Measurements from ENCODE around the gene XYLT1.
A peak's percentile ranks its signal among the peaks of the same experiment; 100 is the strongest.

XYLT1 gene

GRCh38 chr16:17375461-17376304 lies 95.1 kb downstream of the XYLT1 start:
- no peak for DNase-seq (ENCODE audit: low read depth in 2 of 2)

- DNase-seq (ENCODE audit: low read depth in 2 of 2) = no peak
Observed at GRCh38 chr16:17374668-17375255, 96.0 kb downstream of the XYLT1 start.

- DNase-seq (ENCODE audit: low read depth in 2 of 2) = no peak
Observed at GRCh38 chr16:17373533-17373932, 97.2 kb downstream of the XYLT1 start.

GRCh38 chr16:17372386-17372785 lies 98.4 kb downstream of the XYLT1 start:
- DNase-seq (ENCODE audit: low read depth in 2 of 2) = no peak

GRCh38 chr16:17371299-17371698 lies 99.5 kb downstream of the XYLT1 start:
- no peak for DNase-seq (ENCODE audit: low read depth in 2 of 2)

GRCh38 chr16:17370731-17371285 lies 100.0 kb downstream of the XYLT1 start:
- no peak for DNase-seq (ENCODE audit: low read depth in 2 of 2)

- no peak for DNase-seq (ENCODE audit: low read depth in 2 of 2)
Observed at GRCh38 chr16:17370223-17370707, 100.5 kb downstream of the XYLT1 start.

GRCh38 chr16:17369421-17370222 lies 101.1 kb downstream of the XYLT1 start:
- peak; percentile 17 to 27 for DNase-seq (ENCODE audit: low read depth in 2 of 2)

GRCh38 chr16:17368951-17369350 lies 101.8 kb downstream of the XYLT1 start:
- no peak for DNase-seq (ENCODE audit: low read depth in 2 of 2)

- DNase-seq (ENCODE audit: low read depth in 2 of 2) = no peak
Observed at GRCh38 chr16:17368446-17368845, 102.3 kb downstream of the XYLT1 start.

GRCh38 chr16:17367923-17368322 lies 102.8 kb downstream of the XYLT1 start:
- DNase-seq (ENCODE audit: low read depth in 2 of 2) = no peak

- no peak for DNase-seq (ENCODE audit: low read depth in 2 of 2)
Observed at GRCh38 chr16:17367036-17367435, 103.7 kb downstream of the XYLT1 start.

GRCh38 chr16:17366299-17366961 lies 104.3 kb downstream of the XYLT1 start:
- DNase-seq (ENCODE audit: low read depth in 2 of 2) = no peak

- DNase-seq (ENCODE audit: low read depth in 2 of 2) = no peak
Observed at GRCh38 chr16:17365591-17366298, 105.0 kb downstream of the XYLT1 start.

GRCh38 chr16:17365211-17365541 lies 105.6 kb downstream of the XYLT1 start:
- DNase-seq (ENCODE audit: low read depth in 2 of 2) = no peak

- no peak for DNase-seq (ENCODE audit: low read depth in 2 of 2)
Observed at GRCh38 chr16:17364319-17365210, 106.2 kb downstream of the XYLT1 start.

GRCh38 chr16:17362946-17363345 lies 107.8 kb downstream of the XYLT1 start:
- no peak for DNase-seq (ENCODE audit: low read depth in 2 of 2)

- no peak for DNase-seq (ENCODE audit: low read depth in 2 of 2)
Observed at GRCh38 chr16:17362183-17362582, 108.6 kb downstream of the XYLT1 start.

- DNase-seq (ENCODE audit: low read depth in 2 of 2) = no peak
Observed at GRCh38 chr16:17360693-17361122, 110.1 kb downstream of the XYLT1 start.

Measured in stimulated activated CD4-positive, alpha-beta T cell treated with anti-CD3 and anti-CD28 coated beads, Interleukin-1b, Interleukin-23, amount 100 ng/mL, for 4 hours (primary cell).